Tongue (tissue), 2 donors: ENCODE results near the gene PRR35. TPM values are rescaled to one million over a fixed set of nuclear protein-coding genes. Genes with fewer than 3 reads are reported as not detected.

ENCODE experiments used
- DNase-seq: peaks from one replicate; pipeline ENCODE4 v3.0.0-alpha.2; 2015
- total RNA-seq: library from RNA; depleted of rRNA; stranded (reverse); fragments of >200 nt; gene quantifications from one replicate; pipeline ENCODE4 v1.2.3, GENCODE V29; 2014

PRR35 gene
- total RNA-seq, 1 donor from 2014 or later: not detected

- no peak for DNase-seq
These were observed 10.5 kb upstream of the PRR35 start for GRCh38 chr16:549544-550263.

DNA sequence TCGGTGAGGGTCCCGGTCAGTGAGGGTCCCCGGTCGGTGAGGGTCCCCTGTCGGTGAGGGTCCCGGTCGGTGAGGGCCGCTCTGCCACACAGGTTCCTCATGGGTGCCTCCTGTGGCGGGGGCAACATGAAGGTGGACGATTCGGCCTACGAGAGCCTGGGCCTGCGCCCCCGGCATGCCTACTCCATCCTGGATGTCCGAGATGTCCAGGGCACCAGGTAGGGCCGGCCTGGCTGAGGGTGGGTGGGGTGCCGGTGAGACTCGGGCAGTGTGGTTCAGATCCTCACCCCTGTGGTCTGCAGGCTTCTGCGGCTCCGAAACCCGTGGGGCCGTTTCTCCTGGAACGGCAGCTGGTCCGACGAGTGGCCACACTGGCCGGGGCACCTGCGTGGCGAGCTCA, 9.0 kb upstream of the PRR35 start:
- DNase-seq: no peak

DNA sequence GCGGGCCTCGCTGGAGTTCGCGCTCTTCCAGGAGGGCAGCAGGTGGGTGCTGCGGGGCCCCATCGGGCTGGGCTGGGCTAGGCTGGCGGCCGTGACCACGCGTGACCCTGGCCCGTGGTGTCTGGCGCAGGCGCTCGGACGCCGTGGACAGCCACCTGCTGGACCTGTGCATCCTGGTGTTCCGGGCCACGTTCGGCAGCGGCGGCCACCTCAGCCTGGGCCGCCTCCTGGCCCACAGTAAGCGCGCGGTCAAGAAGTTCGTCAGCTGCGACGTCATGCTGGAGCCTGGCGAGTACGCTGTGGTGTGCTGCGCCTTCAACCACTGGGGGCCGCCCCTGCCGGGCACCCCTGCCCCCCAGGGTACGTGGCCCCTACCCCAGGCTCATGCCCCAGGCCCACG, 8.0 kb upstream of the PRR35 start:
- no peak for DNase-seq

GRCh38 chr16:553601-554296, 6.4 kb upstream of the PRR35 start:
- DNase-seq: no peak

DNA sequence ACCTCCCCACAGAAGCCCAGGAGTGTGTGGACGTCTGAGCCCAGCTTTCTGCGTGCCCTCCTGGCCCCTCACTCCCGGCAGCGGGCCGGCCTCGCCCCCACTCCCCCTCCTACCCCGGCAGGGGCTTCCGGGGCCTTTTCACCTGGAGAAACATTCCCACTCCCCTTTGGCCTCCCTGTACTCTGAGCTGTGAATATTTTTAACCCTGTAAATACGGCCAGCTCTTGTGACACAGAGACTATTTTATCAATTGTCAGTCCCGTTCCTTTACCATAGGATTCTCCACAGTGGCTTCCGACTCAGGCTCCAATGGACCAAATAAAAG, 5.9 kb upstream of the PRR35 start:
- no peak for DNase-seq

DNA sequence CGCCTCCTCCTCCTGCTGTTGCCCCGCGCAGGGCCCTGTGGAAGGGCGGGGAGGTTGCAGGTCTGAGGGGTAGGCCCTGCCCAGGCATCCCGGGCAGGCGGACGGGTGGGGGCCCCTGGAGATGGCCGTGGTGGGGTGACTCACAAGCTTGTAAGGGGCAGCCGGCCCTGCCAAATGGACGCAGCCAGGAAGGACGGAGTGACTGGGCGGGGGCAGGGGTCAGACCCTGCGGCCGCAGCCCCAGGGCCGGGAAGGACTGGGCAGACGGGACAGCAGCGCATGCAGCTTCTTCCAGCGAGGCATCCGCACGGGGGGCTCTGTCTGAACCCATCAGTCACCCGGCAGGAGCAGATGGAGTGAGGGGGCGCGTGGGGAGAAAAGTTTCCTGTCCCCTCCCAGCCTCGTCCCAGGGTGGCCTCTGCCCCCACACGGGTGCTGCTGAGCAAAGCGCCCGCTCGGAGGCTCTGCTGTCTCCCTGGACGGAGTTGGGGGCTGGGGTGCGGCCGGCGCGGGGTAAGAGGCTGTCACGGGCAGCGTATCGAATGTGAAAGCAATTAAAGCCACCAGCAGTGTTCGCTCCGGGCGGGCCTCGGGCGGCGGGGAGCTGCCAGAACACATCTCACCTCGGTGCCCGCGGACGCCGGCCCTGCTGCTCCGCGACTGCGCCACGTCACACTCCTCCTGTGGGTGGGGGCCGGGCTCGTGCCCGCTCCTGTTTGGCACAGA, 5.4 kb upstream of the PRR35 start:
- DNase-seq: no peak

- peak; percentile 57 for DNase-seq
These were observed 4.4 kb upstream of the PRR35 start for GRCh38 chr16:555528-556473.

DNA sequence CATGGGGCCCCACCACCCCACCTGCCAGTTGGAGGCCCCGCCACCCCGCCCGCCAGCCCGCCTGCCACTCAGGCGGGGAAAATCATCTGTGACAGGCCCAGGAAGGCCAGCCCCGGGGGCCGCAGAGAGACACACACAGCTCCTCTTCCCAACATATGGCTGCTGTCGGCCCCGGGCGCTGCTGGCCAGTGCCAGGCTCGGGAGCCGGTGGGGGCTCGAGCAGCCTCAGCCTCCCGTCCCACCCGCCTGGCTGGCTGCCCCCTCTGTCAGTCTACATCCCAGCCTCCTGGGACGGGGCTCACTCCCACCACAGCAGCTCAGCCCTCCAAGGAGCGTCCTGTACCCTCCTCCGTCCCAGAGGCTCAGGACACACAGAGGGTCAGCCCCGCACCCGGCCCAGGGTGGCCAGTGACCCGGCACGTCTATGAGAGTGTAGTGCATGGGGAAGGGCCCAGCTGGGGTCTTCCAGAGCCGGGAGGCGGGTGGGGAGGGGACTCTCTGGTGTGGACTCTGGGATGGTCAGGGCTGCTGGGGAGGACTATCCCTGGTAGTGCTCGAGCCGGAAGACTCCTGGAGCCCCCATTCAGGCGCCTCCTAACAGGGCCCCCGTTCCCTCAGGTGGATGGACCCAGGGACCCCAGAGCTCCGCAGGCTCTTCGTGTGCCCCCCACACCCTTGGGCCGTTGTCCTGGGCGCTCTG, 3.6 kb upstream of the PRR35 start:
- DNase-seq: no peak

DNA sequence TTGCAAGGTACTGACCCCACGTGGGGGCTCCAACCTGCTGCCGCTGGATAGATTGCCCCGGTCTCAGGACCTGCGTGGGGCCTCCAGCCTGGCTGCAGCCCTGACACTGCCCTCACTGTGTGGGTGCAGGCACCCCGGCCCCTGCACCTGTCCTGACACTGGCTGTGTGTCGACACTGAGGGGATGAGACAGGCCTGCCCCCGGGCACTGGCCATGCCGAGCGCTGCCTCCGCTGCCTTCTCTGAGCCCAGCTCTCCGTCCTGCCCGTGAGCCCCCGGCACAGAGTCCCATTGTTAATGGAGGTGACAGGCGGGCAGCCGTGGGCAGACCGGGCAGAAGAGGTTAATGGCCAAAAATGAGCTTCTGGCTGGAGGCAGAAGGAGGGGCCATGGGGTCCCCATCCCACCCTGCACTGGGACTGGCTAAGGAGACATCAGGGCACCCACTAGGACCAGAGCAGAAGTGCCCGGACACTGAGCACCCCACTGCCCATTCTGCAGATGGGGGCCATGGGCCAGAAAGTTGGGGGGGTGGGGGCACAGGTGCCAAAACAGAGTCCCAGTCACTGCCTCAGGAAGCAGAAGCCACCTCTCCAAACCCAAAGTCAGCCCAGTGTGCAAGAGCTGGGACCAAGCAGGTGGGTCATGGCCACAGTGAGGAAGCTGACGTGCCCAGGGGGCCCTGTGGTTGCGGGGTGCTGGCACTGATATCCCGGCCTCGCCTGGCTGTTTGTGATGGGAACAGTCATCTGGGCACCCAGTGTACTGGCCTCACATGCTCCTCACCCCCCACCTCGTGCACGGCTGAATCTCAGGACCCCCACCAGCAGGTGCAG, 2.5 kb upstream of the PRR35 start:
- DNase-seq: no peak

DNA sequence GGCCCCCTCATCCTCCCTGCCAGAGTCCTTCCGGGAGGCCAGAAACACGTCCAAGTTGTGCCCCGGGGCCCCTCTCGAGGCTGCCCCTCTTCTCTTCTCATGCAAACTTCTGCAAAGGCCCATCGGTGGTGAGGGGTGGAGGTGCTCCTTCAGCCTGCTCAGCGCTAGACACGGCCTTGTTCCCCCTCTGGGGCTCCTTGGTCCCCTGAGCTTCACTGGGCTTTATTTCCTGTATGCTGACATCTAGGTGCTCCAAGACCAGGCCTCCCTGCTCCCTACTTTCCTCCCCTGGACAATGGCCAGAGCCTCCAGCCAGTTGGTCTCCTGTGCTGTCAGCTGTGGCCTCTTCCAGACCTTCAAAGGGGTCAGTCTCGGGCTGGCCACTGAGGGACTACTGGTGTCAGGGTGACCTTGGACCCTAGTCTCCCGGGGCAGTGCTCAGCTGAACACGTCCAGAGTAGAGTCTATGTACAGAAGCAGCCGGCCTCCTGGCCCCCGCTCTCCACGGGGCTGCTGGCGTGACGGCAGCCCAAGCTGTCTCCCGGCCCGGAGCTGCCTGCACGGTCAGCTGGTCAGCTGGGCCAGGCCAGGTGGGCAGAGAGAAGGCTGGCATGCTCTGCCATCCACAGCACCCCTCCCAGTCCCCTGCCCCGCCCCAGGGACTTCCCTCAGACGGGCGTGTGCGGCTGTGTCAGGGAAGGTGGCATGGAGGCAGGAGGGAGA, 1.7 kb upstream of the PRR35 start:
- no peak for DNase-seq

DNA sequence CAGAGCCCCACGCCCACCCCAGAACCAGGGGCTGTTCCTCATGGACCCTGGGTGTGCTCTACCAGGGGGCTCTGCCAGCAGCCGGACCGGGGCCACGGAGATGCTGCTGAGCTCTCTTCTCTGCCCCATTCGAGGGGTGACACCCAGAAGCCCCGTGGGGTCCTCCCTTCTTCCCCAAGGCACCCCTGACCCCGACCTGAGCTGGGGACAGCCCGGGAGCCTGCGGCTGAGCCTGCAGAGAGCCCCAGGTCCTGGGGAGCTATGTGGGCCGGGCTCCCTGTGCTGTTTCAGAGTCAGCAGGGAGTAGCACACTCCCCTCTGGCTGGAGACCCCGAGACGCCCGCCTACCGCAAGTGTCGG, 1.2 kb upstream of the PRR35 start:
- no peak for DNase-seq

DNA sequence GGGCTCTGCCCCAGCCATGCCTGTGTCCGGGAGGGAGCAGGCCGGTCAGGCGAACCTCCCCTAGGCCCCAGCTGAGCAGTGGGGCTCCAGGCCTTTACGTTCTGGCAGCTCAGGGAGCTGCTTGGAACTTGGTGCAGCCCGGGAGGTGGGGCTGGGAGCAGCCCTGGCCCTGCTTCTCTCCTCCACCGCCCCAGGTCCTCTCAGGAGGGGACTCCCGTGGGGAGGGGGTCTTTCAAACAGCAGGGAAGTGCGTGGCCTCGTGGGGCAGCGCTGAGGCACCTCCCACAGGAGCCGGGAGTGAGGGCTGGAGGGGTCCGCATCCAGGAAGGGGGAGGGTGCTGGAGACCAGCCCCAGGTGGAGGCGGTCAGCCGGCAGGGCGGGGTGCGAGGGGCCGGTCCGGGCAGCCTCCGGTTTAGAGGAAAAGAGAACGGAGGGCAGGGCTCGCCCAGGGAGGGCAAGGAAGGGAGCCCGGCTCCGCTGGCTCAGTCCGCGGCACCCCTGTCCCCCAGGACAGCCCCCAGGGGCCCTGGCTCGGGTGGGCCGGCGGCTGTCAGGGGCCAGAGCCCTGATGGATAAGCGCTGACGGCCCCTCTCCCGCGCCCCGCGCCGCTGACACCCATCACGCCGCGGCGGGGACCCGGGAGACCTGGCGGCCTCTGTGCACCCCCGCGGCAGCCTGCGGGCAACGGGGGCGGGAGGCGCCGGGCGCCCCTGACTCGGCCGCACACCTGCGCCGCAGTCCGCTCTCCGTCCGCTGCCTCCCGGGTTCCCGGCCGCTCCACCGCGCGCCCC, 587 bp upstream of the PRR35 start:
- no peak for DNase-seq

- DNase-seq: no peak
These were observed 663 bp downstream of the PRR35 start for GRCh38 chr16:560701-561412.

- no peak for DNase-seq
These were observed 1.2 kb downstream of the PRR35 start for GRCh38 chr16:561413-561794.

GRCh38 chr16:561957-562938, 2.1 kb downstream of the PRR35 start:
- no peak for DNase-seq

- no peak for DNase-seq
These were observed 3.0 kb downstream of the PRR35 start for GRCh38 chr16:563072-563644.
